ENCODE data around the gene NDUFV3. TPM values are rescaled to one million over a fixed set of nuclear protein-coding genes. Genes with fewer than 3 reads are reported as not detected.

NDUFV3 gene
- 41.8 and 72.4 TPM in 2 replicates for total RNA-seq

DNA sequence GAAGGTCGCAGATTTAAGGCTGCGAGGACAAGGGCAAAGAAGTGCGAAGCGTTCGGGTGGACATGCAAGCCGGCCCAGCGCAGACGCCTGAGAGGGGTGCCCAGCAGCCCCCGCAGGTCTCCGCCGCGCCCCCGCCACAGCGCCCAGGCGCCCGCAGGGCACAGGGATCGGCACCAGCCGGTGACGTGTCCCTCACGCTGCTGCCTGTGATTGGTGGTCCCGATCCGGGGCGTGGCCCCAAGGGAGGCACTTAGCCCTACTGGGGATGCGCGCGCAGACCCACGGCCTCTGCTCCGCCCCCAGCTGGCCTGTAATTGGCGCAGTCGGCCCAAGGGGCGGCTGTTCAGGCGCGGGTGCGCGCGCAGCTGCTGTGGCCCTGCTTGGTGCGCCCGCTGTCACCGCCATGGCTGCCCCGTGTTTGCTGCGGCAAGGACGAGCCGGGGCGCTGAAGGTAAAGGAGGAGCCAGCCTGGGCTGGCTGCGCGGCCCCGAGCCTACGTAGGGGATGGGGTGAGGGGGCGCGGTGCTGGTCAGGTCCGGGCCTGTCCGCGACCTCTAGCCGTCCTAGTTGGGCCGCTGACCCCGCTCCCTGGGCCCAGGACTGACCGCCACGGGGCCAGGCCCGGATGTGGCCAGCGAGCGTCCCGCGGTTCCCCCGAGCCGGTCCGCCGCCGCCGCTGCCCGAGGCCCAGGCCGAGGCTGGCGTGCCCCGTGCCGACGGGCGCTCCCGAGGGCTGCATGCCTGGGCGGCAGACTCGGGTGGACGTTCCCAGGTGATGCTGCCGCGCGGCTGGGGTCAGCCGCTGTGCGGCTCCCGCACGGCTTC lies at the start of gene NDUFV3:
Gene NDUFV3 (plus strand): TSS at position 379 of the 825 bp plus-strand sequence. CDS start 25 bp downstream, at position 404.

DNA sequence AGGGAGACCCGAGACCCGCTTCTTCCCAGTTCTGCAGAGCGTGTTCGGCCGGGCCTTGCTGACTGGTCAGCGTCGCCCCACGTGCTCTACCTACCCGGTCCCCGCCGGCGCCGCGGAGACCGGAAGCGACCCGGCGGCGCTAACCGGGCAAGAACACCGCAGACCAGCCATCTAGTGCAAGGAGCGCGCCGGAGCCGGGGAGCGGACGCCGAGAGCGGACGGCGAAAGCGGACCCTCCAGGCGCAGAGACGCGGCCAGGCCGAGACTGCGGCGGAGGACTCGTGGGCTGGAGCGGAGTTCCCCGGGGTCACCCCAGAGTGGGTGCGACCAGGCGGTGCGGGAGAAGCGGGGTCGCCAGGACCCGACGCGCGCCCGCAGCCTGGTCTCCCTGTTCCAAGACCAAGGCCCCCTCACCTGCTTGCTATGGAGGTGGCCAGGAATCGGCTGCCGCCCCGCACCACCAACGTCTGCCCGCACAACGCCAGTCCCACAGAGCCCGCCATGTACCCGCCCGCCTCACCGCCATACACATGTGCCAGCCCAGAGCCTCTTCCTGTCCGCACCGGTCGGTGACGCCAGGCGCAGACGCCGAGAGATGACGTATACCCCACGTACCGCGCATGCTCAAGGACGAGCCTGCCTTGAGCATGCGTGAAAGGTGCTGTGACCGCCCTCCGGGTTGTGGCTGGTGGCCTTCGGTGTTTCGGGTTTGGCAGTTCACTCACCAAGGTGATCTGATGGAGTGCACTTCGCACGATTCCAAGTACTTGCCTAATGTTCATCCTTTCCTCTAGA lies 13.9 kb upstream of the NDUFV3 start, which contains the start of gene WDR4:
Gene WDR4 (minus strand): TSS at position 547 of the 795 bp plus-strand sequence. CDS start 44 bp downstream, at position 503.

DNA sequence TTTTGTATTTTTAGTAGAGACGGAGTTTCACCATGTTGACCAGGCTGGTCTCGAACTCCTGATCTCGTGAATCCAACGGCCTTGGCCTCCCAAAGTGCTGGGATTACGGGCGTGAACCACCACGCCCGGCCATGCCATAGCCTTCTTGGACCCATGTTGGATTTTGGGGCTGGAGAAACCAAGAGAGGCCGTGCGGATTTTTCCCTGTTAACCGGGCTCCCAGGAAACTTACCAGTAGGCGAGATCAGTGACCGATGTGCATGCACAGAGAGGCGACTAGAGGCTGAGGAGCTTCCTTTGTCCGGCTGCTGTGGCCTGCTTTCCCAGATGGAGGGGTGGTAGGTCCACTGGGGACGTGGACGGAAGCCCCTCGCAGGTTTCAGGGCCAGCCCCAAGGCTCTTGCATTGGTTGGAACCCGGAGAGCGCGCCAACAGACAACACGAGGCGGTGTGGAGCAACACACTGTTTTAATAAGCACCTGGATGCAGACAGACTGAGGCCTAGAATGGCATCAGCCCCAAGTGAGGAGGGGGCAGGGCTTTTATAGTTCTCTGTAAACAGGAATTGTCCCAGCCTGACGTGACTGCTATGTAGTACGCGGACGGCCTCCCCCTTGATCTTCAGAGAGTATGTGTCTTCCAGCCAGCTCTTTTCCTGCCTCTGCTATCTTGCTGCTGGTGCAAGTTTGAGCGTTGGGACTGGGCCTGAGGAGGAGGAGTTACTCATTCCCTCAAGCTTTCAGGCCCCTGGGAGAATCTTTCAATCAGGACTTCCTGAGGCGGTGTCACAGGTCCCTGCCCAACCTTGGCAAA lies 32.2 kb downstream of the NDUFV3 start, which contains the start of gene ERVH48-1:
Gene ERVH48-1 (minus strand): TSS at position 517 of the 813 bp plus-strand sequence. CDS start 6,624 bp downstream, outside the sequence.

Small RNA genes lying within 50 kb of the gene (small RNA-seq; reads per million reads assigned to genes)
- not detected for gene MIR5692B (ENCODE audit: low replicate concordance)

Other genes with a start within 250 kb of the NDUFV3 start
- gene PDE9A, start 239.7 kb upstream of the NDUFV3 start, total RNA-seq, result 1.7 and 4.6 TPM in 2 replicates
- 17.3 and 25.1 TPM in 2 replicates for gene WDR4, start 13.8 kb upstream of the NDUFV3 start, total RNA-seq
- gene ERVH48-1, start 32.3 kb downstream of the NDUFV3 start, total RNA-seq, result 0.22 TPM in 1 of 2 replicates, not detected in the other
- gene PKNOX1, start 81.3 kb downstream of the NDUFV3 start, total RNA-seq, result 18.4 and 25.2 TPM in 2 replicates
- gene CBS, start 182.5 kb downstream of the NDUFV3 start, total RNA-seq, result 74.6 and 101 TPM in 2 replicates
- gene U2AF1, start 214.3 kb downstream of the NDUFV3 start, total RNA-seq, result 42.5 and 47.7 TPM in 2 replicates

All from placental pericyte (primary cell).